Measurements from ENCODE around the gene DNMBP.

The DNMBP gene, protein sequence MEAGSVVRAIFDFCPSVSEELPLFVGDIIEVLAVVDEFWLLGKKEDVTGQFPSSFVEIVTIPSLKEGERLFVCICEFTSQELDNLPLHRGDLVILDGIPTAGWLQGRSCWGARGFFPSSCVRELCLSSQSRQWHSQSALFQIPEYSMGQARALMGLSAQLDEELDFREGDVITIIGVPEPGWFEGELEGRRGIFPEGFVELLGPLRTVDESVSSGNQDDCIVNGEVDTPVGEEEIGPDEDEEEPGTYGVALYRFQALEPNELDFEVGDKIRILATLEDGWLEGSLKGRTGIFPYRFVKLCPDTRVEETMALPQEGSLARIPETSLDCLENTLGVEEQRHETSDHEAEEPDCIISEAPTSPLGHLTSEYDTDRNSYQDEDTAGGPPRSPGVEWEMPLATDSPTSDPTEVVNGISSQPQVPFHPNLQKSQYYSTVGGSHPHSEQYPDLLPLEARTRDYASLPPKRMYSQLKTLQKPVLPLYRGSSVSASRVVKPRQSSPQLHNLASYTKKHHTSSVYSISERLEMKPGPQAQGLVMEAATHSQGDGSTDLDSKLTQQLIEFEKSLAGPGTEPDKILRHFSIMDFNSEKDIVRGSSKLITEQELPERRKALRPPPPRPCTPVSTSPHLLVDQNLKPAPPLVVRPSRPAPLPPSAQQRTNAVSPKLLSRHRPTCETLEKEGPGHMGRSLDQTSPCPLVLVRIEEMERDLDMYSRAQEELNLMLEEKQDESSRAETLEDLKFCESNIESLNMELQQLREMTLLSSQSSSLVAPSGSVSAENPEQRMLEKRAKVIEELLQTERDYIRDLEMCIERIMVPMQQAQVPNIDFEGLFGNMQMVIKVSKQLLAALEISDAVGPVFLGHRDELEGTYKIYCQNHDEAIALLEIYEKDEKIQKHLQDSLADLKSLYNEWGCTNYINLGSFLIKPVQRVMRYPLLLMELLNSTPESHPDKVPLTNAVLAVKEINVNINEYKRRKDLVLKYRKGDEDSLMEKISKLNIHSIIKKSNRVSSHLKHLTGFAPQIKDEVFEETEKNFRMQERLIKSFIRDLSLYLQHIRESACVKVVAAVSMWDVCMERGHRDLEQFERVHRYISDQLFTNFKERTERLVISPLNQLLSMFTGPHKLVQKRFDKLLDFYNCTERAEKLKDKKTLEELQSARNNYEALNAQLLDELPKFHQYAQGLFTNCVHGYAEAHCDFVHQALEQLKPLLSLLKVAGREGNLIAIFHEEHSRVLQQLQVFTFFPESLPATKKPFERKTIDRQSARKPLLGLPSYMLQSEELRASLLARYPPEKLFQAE (N-terminal part only)

DNA sequence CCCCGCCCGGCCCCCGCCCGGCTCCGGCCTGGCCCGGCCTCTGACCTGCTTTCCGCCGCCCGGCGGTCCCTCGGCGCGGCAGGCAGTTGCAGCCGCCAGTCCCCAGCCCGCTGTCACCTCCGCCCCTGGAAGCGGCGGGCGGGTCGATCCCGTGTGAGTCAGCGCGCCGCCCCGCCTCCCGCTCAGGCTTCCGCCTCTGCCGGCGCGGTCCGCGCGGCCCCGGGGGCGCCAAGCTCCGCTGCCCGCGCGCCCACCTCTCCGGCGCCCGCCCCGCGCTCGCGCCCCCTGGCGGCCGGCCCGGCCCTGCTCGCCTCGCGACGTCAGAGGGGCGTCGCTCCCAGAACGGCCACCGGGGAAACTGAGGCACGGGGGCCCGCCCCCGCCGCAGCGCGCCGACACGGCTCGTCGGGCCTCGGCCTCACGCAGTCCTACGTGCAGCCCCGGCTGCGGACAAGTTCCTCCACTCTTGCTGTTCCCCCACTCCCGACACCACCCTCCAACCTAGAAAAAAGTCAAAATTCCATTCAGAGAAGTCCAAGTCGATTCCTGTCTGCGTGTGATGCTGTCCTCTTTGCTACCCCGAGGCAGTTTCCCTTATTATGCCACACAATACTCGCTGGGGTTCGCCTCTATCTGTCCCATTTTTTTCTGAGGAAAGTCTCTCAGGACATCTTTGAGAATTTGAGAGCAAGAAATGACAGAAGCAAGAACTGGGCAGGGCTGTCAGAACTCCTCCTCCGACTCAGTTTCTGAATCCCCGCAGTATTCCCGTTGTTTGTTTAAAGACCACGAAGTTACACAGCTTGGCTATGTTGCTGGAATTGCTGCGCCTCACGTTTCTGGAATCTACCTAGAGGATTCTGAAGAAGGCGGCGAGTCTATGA lies at the start of gene DNMBP:
DNMBP (minus strand) TSS at position 155 of the 884 bp plus-strand sequence. CDS start 37,823 bp downstream, outside the sequence.
- DNase-seq (ENCODE audit: low read depth in 2 of 2), result peak; percentile 68 to 75

DNA sequence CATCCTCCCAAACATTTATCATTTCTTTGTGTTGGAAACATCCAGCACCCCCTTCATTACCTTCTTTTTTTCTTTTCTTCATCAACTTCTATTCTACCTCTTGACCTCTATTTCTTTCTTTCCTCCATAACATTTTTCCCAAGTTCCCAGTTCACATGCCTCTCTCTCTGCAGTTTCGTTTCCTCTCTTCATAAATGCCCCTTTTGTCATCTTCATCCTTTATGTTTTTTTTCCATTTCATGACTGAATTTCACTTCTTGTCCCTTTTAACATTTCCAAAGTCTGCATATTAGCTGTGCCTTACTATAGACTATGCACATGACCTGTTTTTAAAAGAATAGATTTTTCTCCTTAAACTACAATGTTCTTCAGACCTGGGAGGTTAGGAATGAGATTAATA lies 48.2 kb upstream of the DNMBP start:
- no peak for DNase-seq (ENCODE audit: low read depth in 2 of 2)

DNA sequence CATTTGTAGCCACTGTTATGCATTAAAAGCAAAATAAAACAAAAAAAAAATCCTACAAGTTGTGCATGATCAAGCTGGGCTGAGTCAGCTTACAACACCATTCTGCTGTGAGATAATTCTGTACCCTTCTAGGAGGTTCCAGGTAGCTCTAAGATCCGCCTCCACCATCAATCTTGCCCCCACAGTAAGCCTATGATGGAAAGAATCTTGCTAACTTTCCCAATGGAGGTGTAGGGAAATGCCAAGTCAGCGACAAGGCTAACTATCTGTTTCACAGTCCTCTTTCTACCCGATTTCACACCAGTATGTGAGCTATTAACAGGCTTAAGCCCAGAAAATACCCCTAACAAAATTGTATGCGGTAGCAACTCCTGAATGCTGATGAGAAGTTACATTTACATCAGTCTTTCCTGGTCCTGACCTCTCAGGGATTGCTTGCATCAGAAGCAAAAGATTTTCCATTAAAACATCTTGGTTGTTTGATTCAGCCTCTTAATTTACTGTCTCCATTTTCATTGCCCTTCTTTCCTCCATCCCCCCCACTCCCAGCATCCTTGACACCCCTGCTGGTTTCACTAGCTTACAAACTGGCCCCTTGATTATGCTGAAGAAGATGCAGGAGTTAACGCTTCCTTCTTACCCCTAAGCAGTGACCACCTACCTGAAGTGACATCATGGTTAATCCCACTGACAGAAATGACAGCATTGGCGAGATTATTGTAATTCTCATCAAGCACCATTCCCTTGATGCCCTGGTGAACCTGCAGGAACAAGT lies 44.1 kb upstream of the DNMBP start:
- DNase-seq (ENCODE audit: low read depth in 2 of 2), result no peak

DNA sequence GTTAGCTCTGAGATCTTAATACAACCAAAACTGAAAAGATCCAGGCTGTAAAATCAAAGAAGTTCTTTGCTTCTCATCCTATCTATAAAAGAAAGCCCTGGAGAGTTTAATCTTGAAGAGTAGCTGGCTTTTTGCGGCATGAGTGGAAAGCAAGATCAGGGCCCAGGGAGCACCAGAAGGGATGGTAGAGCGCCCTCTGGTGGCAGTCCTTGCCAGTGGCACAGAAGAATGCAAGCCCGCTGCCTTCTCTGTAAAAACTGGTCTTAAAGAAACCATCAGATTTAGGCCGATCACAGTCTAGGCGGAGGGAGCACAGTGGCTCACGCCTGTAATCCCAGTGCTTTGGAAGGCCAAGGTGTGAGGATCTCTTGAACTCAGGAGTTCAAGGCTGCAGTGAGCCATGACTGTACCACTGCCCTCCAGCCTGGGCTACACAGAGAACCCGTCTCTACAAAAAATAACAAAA lies 36.3 kb upstream of the DNMBP start:
- peak; percentile 59 to 65 for DNase-seq (ENCODE audit: low read depth in 2 of 2)

DNA sequence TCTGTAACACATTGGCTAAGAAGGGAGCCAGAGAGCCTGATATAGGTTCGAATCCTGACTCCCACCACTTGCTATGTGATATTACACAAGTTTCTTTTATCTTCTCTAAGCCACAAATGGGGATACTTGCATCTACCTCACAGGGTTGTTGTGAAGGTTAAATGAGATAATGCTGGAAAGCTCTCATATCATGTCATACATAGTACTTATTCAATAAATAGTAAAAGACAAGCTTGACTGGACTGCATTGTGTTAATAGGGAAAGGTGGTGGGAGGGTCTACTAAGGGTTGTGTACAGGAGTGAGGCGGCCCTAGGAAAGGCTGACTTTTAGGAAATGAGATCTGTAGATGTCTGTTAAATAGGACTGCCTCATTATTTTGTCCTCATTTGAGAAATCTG lies 35.8 kb upstream of the DNMBP start:
- DNase-seq (ENCODE audit: low read depth in 2 of 2), result no peak

DNA sequence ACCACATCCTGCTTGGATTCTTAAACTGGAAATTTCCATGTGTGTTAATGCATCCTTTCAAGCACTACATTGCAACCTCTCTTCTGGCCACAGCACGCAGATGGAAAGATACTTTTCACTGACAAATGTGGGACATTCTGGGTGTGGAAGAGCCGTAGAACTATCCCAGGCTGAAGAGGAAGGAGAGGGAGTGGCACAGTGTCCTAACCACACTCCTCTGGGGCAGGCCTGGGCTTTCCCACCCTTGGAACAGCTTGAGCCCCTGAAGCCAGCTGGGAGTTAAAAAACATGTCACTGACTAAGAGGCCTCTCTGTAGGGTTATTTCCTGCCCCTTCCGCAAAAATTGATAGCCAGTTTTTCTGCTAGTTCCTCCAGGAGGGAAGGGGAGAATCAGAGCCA lies 34.0 kb upstream of the DNMBP start:
- no peak for DNase-seq (ENCODE audit: low read depth in 2 of 2)

DNA sequence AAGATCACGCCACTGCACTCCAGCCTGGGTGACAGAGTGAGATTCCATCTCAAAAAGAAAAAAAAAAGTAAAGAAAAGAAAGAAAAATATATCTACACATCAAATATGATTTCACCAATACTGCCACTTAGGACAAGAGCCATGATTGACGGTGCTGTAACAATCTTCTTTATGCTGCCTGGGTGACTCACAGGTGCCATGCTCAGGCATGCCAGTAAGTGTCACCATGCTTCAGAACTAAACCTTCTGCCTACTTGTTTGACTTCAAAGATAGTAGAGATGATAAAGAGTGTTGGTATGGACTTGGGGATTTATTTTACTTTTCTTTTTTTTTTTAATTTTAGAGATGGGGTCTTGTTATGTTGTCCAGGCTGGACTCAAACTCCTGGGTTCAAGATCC lies 33.6 kb upstream of the DNMBP start:
- DNase-seq (ENCODE audit: low read depth in 2 of 2), result no peak

DNA sequence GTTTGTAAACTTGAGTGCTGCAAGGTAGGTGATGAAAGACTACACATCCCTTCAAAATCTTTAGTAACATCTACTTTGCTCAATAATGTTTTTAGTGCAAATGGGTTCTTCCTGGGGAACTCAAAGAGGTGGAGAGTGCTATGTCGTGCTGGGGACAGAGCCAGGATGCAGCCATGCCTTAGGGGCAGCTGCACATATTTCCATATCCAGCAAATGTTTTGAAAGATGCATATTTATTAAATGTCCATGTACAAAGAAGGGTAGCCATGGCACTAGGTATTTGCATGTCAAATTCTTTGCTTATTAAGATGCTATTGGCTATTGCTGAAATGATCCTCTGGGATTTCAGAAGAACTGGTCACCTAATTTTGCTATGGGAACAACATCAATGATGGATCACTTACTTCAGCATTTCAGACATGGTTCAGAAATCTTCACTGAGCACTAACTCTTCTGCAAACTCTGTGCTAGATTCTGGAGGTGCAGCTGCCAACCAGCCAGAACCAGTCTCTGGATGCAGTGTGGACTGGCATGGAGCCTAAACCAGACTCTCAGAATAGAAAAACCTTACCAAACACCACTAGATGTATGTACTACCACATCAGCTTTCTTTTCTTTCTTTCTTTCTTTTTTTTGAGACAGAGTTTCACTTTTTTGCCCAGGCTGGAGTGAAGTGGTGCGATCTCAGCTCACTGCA lies 31.7 kb upstream of the DNMBP start:
- DNase-seq (ENCODE audit: low read depth in 2 of 2), result no peak

DNA sequence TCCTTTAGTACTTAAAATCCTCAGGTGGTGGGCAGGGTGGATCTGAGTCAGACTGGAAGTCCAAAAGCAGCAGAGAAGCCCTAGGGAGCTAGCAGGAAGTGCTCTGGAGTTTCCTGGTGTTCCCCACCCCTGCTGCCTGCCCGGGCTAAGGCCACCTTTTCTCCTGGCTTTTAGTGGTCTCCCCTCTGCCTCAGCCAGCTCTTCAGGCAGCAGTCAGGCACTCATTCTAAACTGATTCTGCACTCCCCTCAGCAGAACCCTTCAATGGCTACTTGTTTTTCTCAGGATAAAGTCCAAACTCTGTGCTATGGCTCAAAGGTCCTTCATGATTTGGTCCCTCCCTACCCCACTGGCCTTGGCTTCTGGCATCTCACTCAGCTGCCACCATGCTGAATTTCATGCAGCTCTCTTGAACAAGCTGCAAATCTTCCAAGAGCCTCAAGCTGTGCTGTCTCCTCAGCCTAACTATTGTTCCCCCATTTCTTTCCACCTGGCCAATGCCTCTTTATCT lies 28.9 kb upstream of the DNMBP start:
- DNase-seq (ENCODE audit: low read depth in 2 of 2), result no peak

DNA sequence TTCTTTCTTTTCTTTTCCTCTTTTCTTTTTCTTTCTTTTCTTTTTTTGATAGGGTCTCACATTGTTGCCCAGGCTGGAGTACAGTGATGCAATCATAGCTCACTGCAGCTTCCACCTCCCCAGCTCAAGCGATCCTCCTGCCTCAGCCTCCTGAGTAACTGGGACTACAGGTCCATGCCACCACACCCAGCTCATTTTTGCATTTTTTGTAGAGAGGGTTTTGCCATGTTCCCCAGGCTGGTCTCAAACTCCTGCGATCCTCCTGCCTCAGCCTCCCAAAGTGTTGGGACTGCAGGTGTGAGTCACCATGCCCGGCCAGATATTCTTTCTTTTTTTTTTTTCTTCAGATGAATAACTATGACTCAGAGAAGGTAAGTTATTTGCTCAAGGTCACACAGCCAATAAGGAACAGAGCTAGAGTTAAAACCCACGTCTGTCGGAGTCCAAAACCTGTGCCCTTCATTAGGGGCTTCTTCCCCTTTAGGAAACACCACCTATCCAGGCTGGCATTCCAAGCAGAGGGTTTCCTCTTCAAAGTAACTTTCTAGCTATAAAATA lies 28.1 kb upstream of the DNMBP start:
- DNase-seq (ENCODE audit: low read depth in 2 of 2), result no peak

DNA sequence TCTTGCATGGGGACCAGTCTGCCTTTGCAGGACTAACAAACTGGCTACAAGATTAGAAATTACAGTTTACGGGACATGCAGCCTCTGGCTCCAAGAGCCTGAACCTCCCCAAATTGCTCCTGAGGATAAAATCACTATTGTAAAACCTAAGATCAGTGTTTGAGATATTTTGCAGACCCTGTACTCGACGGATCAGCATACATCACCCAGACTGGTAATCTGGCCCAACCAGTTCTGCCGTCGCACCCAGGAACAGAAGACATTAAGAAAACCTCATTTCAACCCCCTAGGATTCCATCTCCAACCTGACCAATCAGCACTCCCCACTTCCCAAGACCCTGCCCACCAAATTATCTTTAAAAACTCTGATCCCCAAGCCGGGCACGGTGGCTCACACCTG lies 27.1 kb upstream of the DNMBP start:
- no peak for DNase-seq (ENCODE audit: low read depth in 2 of 2)

DNA sequence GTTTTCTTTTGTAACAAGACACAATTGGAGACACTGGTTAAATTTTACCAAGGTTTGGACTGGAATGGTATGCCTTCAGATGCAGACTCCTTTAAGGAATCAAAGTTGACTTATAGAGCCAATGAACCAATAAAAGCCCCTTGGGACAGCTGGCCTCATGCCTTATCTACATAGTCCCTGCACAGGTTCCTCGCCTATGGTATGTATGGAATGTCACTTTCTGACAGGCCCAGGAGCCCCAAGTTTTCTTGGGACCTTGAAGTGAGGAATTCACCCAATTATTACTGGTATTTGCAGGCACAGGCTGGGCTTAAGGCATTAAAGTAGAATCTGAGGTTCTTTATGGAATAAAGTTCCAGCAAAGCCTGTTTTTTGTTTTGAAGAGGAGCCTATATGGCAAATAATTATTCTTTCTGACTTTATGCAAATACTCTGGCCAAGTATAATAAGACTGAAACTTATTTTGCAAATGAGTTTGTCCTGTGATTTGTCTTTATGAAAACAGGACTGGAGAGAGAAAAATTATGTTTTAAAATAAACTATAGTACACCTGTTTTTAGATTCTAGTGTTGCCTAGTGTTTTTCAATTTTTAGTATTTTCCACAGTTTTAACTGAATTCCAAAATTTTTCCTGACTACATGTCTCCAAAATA lies 24.1 kb upstream of the DNMBP start:
- no peak for DNase-seq (ENCODE audit: low read depth in 2 of 2)

DNA sequence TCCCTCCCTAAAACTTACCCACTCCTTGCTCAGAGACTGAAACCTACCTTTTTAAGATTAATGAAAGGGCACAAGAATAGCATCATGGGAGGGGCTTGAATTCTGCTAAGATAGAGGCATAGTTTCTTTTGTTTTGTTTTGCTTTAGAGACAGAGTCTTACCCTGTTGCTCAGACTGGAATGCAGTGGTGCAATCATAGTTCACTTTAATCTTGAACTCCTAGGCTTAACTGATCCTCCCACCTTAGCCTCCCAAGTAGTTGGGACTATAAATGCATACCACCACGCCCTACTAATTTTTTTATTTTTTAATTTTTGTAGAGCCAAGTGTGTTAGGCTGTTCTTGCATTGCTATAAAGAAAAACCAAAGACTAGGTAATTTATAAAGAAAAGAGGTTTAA lies 17.7 kb upstream of the DNMBP start:
- DNase-seq (ENCODE audit: low read depth in 2 of 2), result no peak

DNA sequence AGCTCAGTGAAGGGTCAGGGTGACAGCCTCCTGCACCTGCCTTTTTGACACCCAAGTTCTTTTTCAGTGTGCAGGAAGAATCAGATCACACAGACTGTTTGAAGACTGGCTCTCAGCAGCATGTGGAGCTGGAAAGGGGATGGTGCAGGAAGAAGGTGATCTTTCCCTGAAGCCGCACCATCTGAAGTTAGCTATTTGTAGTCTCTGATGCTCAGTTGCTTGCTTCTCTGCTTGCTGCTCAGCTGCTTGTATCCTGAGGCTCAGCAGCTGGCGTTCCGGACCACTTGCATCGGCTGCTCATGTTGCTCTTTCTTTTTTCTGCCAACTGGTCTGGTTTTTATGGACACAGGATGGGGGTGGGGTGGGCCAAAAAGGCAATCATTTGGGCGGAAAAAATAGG lies 15.8 kb upstream of the DNMBP start:
- DNase-seq (ENCODE audit: low read depth in 2 of 2), result no peak

DNA sequence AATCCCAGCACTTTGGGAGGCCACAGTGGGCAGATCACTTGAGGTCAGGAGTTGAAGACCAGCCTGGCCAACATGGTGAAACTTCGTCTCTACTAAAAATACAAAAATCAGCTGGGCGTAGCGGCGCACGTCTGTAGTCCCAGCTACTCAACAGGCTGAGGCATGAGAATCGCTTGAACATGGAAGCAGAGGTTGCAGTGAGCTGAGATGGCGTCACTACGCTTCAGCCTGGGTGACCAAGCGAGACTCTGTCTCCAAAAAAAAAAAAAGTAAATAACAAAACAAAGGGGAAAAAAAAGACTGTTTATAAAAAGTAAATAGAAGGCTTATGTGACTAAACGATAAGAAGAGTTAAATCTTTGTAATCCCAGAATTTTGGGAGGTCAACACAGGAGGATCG lies 15.0 kb upstream of the DNMBP start:
- DNase-seq (ENCODE audit: low read depth in 2 of 2), result no peak

DNA sequence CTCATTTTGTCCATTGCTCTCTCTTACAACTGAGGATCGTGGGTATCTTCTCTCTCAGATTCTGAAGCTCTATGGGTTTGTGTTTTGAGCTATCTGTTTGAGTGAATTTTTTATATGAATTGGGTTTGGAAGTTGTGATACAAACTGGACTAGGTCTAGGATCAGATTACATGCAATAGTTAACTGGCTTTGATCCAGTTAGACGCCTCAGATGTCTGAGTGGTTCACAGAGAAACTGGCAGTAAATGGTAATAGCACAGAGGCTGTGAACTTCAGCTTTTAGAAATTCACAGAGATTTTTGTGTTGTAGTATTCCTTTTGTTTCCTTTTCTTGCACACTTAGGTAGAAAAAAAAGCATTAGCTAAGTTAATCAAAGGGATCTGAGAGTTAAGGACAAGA lies 12.7 kb upstream of the DNMBP start:
- DNase-seq (ENCODE audit: low read depth in 2 of 2), result no peak

DNA sequence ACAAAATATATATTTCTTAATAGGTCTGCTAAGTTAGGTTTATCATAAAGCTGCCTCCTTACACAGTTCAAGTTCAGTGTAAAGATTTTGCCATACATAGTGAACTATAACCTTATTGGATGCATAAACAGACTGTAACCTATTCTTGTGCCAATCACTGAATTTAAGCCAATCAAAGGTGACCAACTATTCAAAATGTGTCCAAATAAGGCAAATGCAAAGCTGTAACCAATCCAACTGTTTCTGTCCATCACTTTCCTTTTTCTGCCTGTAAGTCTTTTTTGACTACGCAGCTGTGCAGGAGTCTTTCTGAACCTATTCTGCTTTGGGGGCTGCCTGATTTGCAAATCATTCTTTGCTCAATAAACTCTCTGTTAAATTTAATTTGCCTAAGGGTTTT lies 11.6 kb upstream of the DNMBP start:
- no peak for DNase-seq (ENCODE audit: low read depth in 2 of 2)

DNA sequence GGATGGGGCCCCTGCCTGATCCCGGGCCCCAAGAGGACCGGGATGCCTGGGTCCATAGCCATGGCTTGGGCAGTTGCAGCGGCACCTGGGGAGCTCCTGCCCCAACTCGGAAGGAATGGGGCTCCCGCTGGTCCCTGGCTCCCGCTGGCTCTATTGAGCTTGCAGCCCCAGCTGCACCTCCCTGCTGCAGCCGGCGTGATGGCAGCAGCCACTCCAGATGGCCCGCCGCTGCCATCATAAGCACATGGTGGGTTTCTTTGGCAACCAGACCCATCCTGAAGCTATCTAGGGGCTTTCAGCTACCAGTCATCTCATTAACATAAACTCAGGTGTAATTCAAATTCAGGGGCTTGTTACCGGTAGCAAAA lies 11.1 kb upstream of the DNMBP start:
- no peak for DNase-seq (ENCODE audit: low read depth in 2 of 2)
